ENCODE data around the gene MOB3A. TPM values are rescaled to one million over a fixed set of nuclear protein-coding genes. Genes with fewer than 3 reads are reported as not detected.

Gene MOB3A
- total and polyA plus RNA-seq, 2 experiments from 2014 or later = 2.9 to 5.9 TPM

DNA sequence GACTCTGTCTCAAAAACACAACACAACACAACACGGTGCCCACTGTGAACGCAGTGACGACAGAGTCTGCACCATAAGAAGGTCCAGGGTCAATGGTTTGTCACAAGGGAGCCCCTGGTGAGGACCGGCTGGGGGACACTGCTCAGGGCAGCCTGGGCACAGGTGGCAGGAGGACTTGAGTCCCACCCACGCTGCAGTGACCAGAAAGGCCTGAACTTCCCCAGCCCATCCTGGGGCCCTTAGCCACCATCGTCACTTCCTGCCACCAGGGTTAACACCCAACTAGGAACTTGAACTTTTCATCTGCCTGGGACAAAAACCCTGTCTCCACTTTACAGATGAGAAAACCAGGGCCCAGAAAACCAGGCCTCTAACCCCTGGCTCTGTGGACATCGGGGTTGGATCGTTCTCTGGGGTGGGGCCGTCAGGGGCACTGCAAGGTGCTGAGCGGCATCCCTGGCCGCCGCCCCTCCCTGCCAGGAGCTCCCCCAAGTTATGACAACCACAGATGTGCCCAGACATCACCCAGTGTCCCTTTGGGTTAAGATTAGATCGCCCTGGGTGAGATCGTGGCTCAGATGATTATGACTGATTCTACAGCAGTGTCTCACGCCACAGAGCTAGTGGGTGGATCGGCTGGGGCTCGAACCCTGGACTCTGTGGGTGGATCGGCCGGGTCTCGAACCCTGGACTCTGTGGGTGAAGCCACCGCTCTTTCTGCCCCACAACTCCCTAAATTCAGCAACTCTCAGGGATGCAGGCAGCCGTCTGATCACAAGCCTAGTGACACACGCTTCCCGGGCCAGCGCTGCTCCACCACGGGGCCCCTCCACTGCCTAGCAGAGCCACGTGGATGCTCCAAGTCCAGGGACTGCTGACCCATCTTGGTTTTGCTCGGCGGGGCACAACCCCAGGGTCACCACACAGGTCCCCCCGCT is 14.0 kb downstream of the MOB3A start (continued):
- TF ChIP-seq, protein P1, sequence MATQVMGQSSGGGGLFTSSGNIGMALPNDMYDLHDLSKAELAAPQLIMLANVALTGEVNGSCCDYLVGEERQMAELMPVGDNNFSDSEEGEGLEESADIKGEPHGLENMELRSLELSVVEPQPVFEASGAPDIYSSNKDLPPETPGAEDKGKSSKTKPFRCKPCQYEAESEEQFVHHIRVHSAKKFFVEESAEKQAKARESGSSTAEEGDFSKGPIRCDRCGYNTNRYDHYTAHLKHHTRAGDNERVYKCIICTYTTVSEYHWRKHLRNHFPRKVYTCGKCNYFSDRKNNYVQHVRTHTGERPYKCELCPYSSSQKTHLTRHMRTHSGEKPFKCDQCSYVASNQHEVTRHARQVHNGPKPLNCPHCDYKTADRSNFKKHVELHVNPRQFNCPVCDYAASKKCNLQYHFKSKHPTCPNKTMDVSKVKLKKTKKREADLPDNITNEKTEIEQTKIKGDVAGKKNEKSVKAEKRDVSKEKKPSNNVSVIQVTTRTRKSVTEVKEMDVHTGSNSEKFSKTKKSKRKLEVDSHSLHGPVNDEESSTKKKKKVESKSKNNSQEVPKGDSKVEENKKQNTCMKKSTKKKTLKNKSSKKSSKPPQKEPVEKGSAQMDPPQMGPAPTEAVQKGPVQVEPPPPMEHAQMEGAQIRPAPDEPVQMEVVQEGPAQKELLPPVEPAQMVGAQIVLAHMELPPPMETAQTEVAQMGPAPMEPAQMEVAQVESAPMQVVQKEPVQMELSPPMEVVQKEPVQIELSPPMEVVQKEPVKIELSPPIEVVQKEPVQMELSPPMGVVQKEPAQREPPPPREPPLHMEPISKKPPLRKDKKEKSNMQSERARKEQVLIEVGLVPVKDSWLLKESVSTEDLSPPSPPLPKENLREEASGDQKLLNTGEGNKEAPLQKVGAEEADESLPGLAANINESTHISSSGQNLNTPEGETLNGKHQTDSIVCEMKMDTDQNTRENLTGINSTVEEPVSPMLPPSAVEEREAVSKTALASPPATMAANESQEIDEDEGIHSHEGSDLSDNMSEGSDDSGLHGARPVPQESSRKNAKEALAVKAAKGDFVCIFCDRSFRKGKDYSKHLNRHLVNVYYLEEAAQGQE (IDR thresholded peaks at IDR 0.05; ENCODE audit: unreplicated experiment) = no peak
- no peak for TF ChIP-seq STAT1 (IDR thresholded peaks at IDR 0.05; ENCODE audit: unreplicated experiment)

DNA sequence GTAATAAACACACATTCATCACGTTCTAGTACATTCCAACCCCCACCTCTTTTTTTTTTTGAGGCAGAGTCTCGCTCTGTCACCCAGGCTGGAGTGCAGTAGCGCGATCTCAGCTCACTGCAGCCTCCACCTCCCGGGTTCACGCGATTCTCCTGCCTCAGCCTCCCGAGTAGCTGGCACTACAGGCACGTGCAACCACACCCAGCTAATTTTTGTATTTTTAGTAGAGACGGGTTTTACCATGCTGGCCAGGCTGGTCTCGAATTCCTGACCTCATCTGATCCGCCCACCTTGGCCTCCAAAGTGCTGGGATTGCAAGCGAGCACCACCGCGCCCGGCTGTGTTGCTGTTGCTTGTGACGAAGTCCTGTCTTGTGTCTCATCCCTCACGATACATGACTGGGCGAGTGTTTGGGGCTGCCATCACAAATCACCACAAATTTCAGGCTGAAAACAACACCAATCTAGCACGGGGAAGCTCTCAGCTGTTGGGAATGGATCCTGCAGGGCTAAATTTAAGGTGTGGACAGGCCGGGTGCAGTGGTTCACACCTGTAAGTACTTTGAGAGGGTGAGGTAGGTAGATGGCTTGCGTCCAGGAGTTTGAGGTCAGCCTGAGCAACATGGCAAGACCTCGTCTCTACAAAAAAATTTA is 15.7 kb downstream of the MOB3A start:
- H3K27me3 Mint-ChIP-seq (ENCODE audit: insufficient read depth, low read depth, poor library complexity) = peaks cover 4% of the 10 kb centered on the region
- TF ChIP-seq, protein P2, sequence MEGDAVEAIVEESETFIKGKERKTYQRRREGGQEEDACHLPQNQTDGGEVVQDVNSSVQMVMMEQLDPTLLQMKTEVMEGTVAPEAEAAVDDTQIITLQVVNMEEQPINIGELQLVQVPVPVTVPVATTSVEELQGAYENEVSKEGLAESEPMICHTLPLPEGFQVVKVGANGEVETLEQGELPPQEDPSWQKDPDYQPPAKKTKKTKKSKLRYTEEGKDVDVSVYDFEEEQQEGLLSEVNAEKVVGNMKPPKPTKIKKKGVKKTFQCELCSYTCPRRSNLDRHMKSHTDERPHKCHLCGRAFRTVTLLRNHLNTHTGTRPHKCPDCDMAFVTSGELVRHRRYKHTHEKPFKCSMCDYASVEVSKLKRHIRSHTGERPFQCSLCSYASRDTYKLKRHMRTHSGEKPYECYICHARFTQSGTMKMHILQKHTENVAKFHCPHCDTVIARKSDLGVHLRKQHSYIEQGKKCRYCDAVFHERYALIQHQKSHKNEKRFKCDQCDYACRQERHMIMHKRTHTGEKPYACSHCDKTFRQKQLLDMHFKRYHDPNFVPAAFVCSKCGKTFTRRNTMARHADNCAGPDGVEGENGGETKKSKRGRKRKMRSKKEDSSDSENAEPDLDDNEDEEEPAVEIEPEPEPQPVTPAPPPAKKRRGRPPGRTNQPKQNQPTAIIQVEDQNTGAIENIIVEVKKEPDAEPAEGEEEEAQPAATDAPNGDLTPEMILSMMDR (conservative IDR thresholded peaks at IDR 0.05; ENCODE audit: low read depth in 2 of 2) = no peak
- H3K36me3 ChIP-seq (ENCODE audit: insufficient read depth) = no peaks in the 10 kb centered on the region; the same call in 1 of the 2 replicates
- no peak for ATAC-seq
- H3K27me3 ChIP-seq (ENCODE audit: insufficient read depth) = no peaks in the 10 kb centered on the region
- H3F3A ChIP-seq (replicated peaks; ENCODE audit: low read depth) = peaks cover 3% of the 10 kb centered on the region; the same call in 1 of the 2 replicates
- no peak overlapping the region for H3K27ac ChIP-seq (ENCODE audit: low read depth)
- no peak overlapping the region for H3K4me3 Mint-ChIP-seq
- no peaks in the 10 kb centered on the region for H3K79me2 ChIP-seq (replicated peaks; ENCODE audit: insufficient read depth)
- H3K9me3 Mint-ChIP-seq = no peaks in the 10 kb centered on the region
- no peaks in the 10 kb centered on the region for H4K20me1 ChIP-seq (replicated peaks; ENCODE audit: insufficient read depth)
- H3K36me3 Mint-ChIP-seq (ENCODE audit: low read depth) = no peaks in the 10 kb centered on the region
- H3K4me1 Mint-ChIP-seq = peaks cover 4% of the 10 kb centered on the region; the same call in 1 of the 3 replicates
- H3K9me2 ChIP-seq (ENCODE audit: insufficient read depth) = no peaks in the 10 kb centered on the region
- H2AFZ ChIP-seq = no peak overlapping the region
- H3K4me2 ChIP-seq = no peak overlapping the region
- H3K4me3 ChIP-seq = no peak overlapping the region
- H3K4me1 ChIP-seq (ENCODE audit: insufficient read depth) = no peaks in the 10 kb centered on the region
- no peak for DNase-seq (ENCODE audit: low spot score)
- H3K27ac Mint-ChIP-seq = no peak overlapping the region; the same call in 1 of the 2 replicates

DNA sequence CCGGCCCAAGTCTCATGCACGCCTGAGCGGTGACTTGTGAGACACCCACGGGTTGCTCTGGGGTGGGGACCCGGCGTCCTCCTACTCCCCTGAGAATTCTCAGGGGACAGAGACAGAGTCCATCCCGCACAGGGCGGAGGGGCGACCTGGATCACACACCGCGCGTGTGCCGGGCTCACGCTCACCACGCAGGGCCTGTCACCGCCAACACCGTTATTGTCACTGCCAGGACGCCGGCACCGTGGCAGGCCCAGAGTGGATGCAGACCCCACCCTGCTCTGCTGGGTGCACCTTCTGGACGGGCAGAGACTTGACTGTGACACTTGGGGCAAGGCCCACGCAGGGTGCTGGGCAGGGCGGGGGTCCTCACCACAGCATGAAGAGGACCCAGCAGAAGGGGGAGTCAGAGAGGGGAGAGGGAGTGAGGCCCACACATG is 16.2 kb downstream of the MOB3A start:
- no peak overlapping the region for H3K4me3 ChIP-seq
- no peaks in the 10 kb centered on the region for H3K79me2 ChIP-seq (replicated peaks; ENCODE audit: insufficient read depth)
- DNase-seq (ENCODE audit: low spot score) (no peak), ATAC-seq (no peak)
- H4K20me1 ChIP-seq (replicated peaks; ENCODE audit: insufficient read depth) = no peaks in the 10 kb centered on the region
- H3K4me1 Mint-ChIP-seq = no peaks in the 10 kb centered on the region
- H3K36me3 ChIP-seq (ENCODE audit: insufficient read depth) = no peaks in the 10 kb centered on the region; the same call in 1 of the 2 replicates
- no peak overlapping the region for H3K27ac ChIP-seq (ENCODE audit: low read depth)
- no peak overlapping the region for H2AFZ ChIP-seq
- H3K27me3 Mint-ChIP-seq (ENCODE audit: insufficient read depth, low read depth, poor library complexity) = peaks cover 4% of the 10 kb centered on the region
- no peaks in the 10 kb centered on the region for H3K9me2 ChIP-seq (ENCODE audit: insufficient read depth)
- peaks cover 2% of the 10 kb centered on the region; the same call in 1 of the 2 replicates for H3F3A ChIP-seq (replicated peaks; ENCODE audit: low read depth)
- H3K9me3 Mint-ChIP-seq = no peaks in the 10 kb centered on the region
- H3K36me3 Mint-ChIP-seq (ENCODE audit: low read depth) = no peaks in the 10 kb centered on the region
- no peaks in the 10 kb centered on the region for H3K27me3 ChIP-seq (ENCODE audit: insufficient read depth)
- H3K4me2 ChIP-seq = no peak overlapping the region
- H3K27ac Mint-ChIP-seq = no peak overlapping the region
- H3K4me3 Mint-ChIP-seq = no peak overlapping the region
- no peaks in the 10 kb centered on the region for H3K4me1 ChIP-seq (ENCODE audit: insufficient read depth)
- TF ChIP-seq, protein P3, sequence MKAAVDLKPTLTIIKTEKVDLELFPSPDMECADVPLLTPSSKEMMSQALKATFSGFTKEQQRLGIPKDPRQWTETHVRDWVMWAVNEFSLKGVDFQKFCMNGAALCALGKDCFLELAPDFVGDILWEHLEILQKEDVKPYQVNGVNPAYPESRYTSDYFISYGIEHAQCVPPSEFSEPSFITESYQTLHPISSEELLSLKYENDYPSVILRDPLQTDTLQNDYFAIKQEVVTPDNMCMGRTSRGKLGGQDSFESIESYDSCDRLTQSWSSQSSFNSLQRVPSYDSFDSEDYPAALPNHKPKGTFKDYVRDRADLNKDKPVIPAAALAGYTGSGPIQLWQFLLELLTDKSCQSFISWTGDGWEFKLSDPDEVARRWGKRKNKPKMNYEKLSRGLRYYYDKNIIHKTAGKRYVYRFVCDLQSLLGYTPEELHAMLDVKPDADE (IDR thresholded peaks at IDR 0.05) = no peak
